NT2/D1 (cell line): ENCODE measurements around the gene MFAP2.

Experiments
- DNase-seq: peaks from one replicate; pipeline ENCODE4 v3.0.0-alpha.2; 2011; ENCODE audit warnings: low read depth, low spot score
- H3K27me3 ChIP-seq: 2 replicates; pipeline ENCODE4 v1.6.0; 2011; ENCODE audit warnings: mild to moderate bottlenecking; ENCODE audit not compliant: insufficient read length, insufficient read depth
- H3K36me3 ChIP-seq: 2 replicates; pipeline ENCODE4 v1.6.1; 2011; ENCODE audit warnings: mild to moderate bottlenecking, low read length, mixed read lengths; ENCODE audit not compliant: insufficient read depth, insufficient read length
- H3K4me1 ChIP-seq: 2 replicates; pipeline ENCODE4 v1.5.1; 2011; ENCODE audit not compliant: insufficient read depth, insufficient read length
- H3K4me3 ChIP-seq: 2 replicates; pipeline ENCODE4 v1.5.1; 2011; ENCODE audit warnings: low read depth; ENCODE audit not compliant: insufficient read length
- H3K9ac ChIP-seq: 2 replicates; pipeline ENCODE4 v1.6.0; 2011; ENCODE audit warnings: low read depth; ENCODE audit not compliant: insufficient read length
- H3K9me3 ChIP-seq: 2 replicates; pipeline ENCODE4 v1.5.1; 2011; ENCODE audit warnings: mild to moderate bottlenecking, low read length; ENCODE audit not compliant: insufficient read depth
- SUZ12 ChIP-seq: IDR thresholded peaks from 2 replicates; pipeline ENCODE4 v1.6.1; 2011; ENCODE audit not compliant: insufficient read length, insufficient read depth; ENCODE audit errors: extremely low read depth
- YY1 ChIP-seq: IDR thresholded peaks from 2 replicates; pipeline ENCODE4 v1.6.1; 2011; ENCODE audit not compliant: insufficient read length, insufficient read depth
- ZNF274 ChIP-seq: IDR thresholded peaks from 2 replicates; pipeline ENCODE4 v1.6.1; 2011; ENCODE audit warnings: mild to moderate bottlenecking, low read depth, low read length

MFAP2 gene

DNA sequence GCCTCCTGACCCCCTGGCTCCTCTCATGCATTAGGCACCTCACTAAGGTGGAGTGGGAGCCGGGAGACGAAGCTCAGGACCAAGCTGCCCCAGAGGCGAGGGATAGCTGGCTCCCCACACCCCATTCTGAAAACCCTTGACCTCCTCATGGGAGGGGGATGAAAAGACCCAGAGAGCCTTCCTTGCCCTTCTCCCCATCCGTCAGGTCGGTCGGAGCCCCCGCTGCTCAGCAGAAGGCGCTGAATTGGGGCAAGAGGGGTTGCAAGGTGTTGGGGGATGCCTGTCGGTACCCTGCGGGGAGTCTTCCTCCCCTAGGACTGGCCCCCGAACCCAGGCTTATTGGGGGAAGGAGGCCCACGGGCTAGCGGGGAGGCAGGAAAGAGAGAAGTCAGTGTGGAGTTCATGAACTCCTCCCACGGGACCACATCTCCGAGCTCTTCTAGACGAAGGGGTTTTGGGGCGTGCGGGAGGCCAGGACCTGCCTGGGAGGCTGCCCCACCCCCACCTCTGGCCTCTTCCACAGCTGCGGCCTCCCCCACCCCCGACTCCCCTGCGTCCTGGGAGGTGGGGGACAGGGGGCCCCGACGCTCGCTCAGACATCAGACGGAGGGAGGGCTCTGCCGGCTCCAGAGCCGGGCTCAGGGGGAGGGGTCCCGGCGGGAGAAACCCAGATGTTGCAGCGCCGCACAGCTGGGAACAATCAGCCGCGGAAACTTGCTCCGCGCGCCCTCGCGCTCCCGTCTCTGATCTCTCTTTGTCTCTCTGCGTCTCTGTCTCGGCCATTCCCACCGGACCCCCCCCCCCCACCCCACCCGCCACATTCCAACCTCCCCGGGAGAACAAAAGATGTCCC lies 719 bp downstream of the MFAP2 start:
- no peak for TF ChIP-seq ZNF274
- no peak for TF ChIP-seq YY1
- no peak for TF ChIP-seq SUZ12
- DNase-seq: no peak
- Histone ChIP-seq H3K27me3 (no peaks in the 10 kb centered on the region), H3K9ac (peak overlapping the region; percentile 77), H3K36me3 (peaks cover 33% of the 10 kb centered on the region), H3K9me3 (no peaks in the 10 kb centered on the region), H3K4me1 (peaks cover 22% of the 10 kb centered on the region), H3K4me3 (peak overlapping the region; percentile 69)

DNA sequence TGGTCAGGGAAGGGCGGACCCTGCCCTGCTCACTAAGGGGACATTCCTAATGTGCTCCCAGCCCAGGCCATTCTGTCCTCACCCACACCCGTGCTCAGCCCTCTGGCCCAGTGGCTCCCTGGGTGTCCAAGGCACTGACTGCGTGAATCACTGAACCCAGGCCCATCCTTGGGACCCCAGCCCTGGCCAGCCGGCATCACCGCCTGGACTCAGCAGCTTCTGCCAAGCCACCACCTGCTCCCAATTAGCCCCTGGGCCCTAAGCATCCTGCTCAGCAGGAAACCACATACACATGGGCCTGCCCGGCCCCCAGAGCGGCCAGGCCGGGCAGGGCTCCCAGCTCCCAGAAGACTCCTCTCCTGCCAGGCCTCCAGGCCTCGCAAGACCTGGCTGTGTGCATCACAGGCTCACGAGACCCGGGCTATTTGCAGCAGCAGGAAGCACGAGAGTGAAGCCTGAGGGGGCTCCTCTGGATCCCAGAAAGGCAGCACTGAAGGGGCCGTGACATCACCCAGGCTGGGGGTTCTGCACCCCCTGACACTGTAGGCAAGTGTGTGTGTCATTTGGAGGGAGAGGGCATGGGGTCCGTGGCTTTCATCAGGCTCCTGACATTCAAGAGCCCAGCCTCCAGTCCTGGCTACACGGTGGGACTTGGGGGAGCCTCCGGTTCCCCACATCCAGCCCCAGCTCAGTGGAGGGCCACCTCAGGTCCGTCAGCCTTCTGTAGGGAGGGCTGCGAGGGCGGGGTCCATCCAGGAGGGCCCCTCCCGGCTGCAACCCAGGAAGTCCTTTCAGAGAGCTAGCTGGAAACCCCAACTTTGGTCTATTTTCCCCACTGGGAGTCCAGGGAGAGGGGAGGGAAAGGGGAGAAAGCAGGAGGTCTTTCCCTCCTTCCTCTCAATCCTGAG lies 1.6 kb downstream of the MFAP2 start:
- peaks cover 22% of the 10 kb centered on the region for H3K4me1 ChIP-seq
- peak overlapping the region; percentile 69 for H3K4me3 ChIP-seq
- no peaks in the 10 kb centered on the region for H3K27me3 ChIP-seq
- TF ChIP-seq YY1 (no peak), ZNF274 (no peak), SUZ12 (no peak)
- peak overlapping the region; percentile 77 for H3K9ac ChIP-seq
- peaks cover 33% of the 10 kb centered on the region for H3K36me3 ChIP-seq
- no peaks in the 10 kb centered on the region for H3K9me3 ChIP-seq
- DNase-seq: no peak

DNA sequence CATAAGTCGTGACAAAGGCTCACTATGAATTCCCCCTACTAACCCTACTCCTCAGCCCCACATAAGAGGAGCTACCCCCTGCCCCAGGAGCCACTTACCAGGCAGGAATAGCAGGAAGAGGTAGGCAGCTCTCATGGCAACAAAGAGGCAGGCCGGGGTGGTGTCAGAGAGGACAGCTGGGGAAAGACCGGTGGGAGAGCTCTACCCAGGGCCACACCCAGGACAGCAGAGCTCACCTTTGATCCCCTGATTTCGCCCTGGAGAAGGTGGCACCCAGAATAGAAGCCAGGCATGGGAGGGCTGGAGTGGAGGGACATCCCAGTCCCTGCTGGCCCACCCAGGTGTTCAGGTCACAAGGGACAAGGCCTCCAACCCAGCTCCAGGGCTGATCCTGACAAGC lies 2.3 kb downstream of the MFAP2 start:
- H3K4me1 ChIP-seq: peaks cover 22% of the 10 kb centered on the region
- TF ChIP-seq YY1 (no peak), ZNF274 (no peak), SUZ12 (no peak)
- H3K9ac ChIP-seq: peak overlapping the region; percentile 56
- H3K36me3 ChIP-seq: peaks cover 37% of the 10 kb centered on the region
- H3K27me3 ChIP-seq: no peaks in the 10 kb centered on the region
- DNase-seq: no peak
- H3K9me3 ChIP-seq: no peaks in the 10 kb centered on the region
- H3K4me3 ChIP-seq: no peak overlapping the region

DNA sequence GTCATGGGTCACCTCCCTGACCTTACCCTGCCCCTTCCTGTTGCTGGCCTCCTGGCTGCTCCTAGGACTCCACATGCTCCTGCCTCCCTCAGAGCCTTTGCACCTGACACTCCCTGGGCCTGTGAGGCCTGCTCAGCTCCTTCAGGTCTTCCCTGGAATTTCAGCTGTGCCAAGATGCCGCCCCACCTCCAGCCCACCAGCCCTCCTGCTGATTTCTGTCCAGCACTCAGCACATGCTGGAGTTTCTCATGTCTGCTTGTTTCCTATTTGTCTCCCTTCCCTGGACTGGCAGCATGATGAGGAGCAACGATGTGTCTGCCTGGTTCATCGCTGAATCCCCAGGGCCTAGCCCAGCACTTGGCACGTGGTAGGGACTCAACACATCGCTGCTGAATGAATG lies 3.0 kb downstream of the MFAP2 start:
- Histone ChIP-seq H3K27me3 (no peaks in the 10 kb centered on the region), H3K4me3 (no peak overlapping the region), H3K9me3 (no peaks in the 10 kb centered on the region), H3K9ac (no peak overlapping the region), H3K36me3 (peaks cover 45% of the 10 kb centered on the region), H3K4me1 (peaks cover 22% of the 10 kb centered on the region)
- TF ChIP-seq SUZ12: no peak
- no peak for TF ChIP-seq ZNF274
- no peak for TF ChIP-seq YY1
- no peak for DNase-seq

DNA sequence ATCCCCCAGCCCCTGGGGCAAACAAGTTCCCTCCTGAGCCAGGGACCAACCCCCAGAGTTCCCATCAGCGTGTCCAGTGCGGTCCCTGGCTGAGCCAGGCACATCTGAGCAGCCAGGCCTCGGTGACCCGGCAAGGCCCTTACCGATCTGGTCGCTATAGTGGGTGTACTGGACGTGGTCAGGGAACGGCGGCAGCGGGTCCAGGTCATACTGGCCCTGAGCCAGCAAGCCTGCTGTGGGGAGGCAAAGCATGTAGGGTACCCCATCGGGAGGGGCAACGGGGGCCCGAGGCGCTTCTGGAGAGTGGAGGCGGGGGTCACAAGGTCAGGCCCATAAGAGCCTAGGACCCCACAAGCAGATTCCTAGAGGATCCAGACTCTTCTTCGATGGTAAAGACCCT lies 3.5 kb downstream of the MFAP2 start:
- TF ChIP-seq SUZ12: no peak
- no peak for TF ChIP-seq YY1
- no peak for TF ChIP-seq ZNF274
- no peak overlapping the region for H3K9ac ChIP-seq
- no peaks in the 10 kb centered on the region for H3K27me3 ChIP-seq
- no peak overlapping the region for H3K4me3 ChIP-seq
- peaks cover 22% of the 10 kb centered on the region for H3K4me1 ChIP-seq
- no peaks in the 10 kb centered on the region for H3K9me3 ChIP-seq
- DNase-seq: no peak
- peaks cover 48% of the 10 kb centered on the region for H3K36me3 ChIP-seq

DNA sequence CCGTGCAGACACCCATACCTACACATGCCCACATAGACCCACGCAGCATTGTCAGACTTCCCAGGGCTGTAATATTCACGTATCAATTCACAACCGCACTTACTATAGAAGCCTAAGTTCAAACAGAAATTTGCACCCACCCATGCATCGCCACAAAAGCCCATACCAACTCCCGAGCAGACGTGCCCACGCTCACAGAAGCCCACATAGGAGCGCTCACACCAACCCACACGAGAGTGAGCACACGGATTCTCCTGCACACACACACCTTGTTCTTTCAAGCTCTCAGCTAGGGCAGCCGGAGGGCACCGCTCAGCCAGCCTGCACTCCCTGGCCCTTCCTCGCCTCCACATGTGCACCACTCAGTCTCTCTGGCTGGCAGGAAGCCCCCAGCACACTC lies 4.6 kb downstream of the MFAP2 start:
- H3K9me3 ChIP-seq: no peaks in the 10 kb centered on the region
- H3K36me3 ChIP-seq: peaks cover 59% of the 10 kb centered on the region

DNA sequence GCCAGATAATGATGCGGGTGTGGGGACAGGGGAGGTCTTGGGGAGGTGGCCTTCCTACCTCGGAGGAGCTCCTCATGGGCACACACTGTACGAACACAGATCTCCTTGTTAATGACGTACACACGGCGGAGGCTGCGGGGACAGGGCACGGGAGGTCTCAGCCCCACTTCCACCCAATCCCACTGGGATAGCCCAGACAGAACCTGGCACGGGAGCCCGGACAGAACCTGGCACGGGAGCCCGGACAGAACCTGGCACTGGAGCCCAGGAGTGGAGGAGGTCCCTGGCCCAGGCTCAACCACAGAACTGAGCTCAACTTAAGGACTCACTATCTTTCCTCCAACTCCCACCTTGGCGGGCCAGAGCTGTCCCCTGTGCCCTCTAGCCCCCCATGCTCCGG lies 5.2 kb downstream of the MFAP2 start:
- H3K4me3 ChIP-seq: no peak overlapping the region
- no peaks in the 10 kb centered on the region for H3K27me3 ChIP-seq
- peaks cover 65% of the 10 kb centered on the region for H3K36me3 ChIP-seq
- no peak for TF ChIP-seq YY1
- no peak for TF ChIP-seq SUZ12
- no peak for TF ChIP-seq ZNF274
- no peak for DNase-seq
- H3K4me1 ChIP-seq: peaks cover 19% of the 10 kb centered on the region
- no peaks in the 10 kb centered on the region for H3K9me3 ChIP-seq
- H3K9ac ChIP-seq: no peak overlapping the region

More for the DNA sequence above, 4.6 kb downstream of the MFAP2 start:
- Histone ChIP-seq H3K27me3 (no peaks in the 10 kb centered on the region), H3K4me3 (no peak overlapping the region), H3K4me1 (peaks cover 16% of the 10 kb centered on the region), H3K9ac (peak overlapping the region; percentile 42)
- DNase-seq: no peak
- TF ChIP-seq ZNF274 (no peak), SUZ12 (no peak), YY1 (no peak)
